ENCODE measurements around the gene DLK1. TPM values are rescaled to one million over a fixed set of nuclear protein-coding genes. Genes with fewer than 3 reads are reported as not detected.

The DLK1 gene
- total and polyA plus RNA-seq, 2 of the 4 experiments (the other 2 are of a cell fraction): under 0.01 to 0.07 TPM

DNA sequence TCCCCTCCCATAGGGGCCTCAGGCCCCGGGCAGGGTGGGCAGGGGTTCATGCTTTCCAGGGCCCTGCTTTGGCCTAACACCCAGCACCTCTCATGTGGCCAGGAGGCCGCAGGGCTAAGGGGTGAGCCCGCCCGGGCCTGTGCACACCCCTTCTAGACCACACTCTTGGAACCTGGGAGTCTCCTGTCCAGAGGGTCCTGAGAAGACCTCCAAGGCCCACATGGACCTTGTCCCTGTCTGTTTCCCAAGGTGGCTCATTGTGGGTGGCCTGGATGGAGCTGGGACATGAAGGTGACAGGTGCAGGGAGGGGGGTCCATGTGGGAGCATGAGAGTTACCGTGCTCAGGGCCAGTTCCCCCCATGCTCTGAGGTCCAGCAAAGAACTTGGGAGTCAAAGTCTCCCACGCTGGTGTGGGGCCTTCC is 11.6 kb downstream of the DLK1 start:
- peaks cover 32% of the 10 kb centered on the region for H3K27me3 ChIP-seq (ENCODE audit: control insufficient read depth, insufficient read depth, low read length)
- ATAC-seq (ENCODE audit: low read depth) (no peak), DNase-seq (no peak)
- intact Hi-C loops (cut with micrococcal nuclease) (no loop called here), dilution Hi-C loops (cut with HindIII; ENCODE audit: low sequenced_read_pairs, unreplicated experiment) (no loop called here), in situ Hi-C loops (cut with MboI; ENCODE audit: low sequenced_read_pairs) (no loop called here)
- no peak overlapping the region for H2BK20ac ChIP-seq (ENCODE audit: low read depth, low read length)
- no peak overlapping the region for H2BK15ac ChIP-seq (ENCODE audit: low read depth, low read length)
- no TSS peak for BruUV-seq (replicated peaks)
- no peak overlapping the region for H3K23ac ChIP-seq (ENCODE audit: low read depth, low read length)
- H3K9me3 ChIP-seq (ENCODE audit: control insufficient read depth, insufficient read depth, low read length): peaks cover 2% of the 10 kb centered on the region; the same call in 1 of the 2 replicates
- H3K79me1 ChIP-seq (ENCODE audit: low read depth in 1 of 2, low read length in 2 of 2): no peaks in the 10 kb centered on the region
- H3K4me2 ChIP-seq (ENCODE audit: low read depth, low read length): no peak overlapping the region
- H2AK5ac ChIP-seq (ENCODE audit: low read depth, low read length): no peak overlapping the region
- no peak overlapping the region for H3K18ac ChIP-seq (ENCODE audit: low read depth, low read length)
- WGBS, 2 experiments (ENCODE audit: extremely low coverage in 2 of 2, insufficient read length in 1 of 2): no CpG with 5 or more reads among the region's 6 CpGs
- no peaks in the 10 kb centered on the region for H3K4me1 ChIP-seq (ENCODE audit: control insufficient read depth, insufficient read depth, low read length)
- H3K56ac ChIP-seq (ENCODE audit: extremely low read depth, insufficient read depth, low read length): no peak overlapping the region
- no peak overlapping the region for H4K5ac ChIP-seq (ENCODE audit: low read depth, low read length)
- CTCF ChIA-PET: no interaction called here
- H2BK120ac ChIP-seq (ENCODE audit: low read depth, low read length): no peak overlapping the region
- no peak overlapping the region for H4K8ac ChIP-seq (ENCODE audit: low read depth in 2 of 2, low read length in 2 of 2)
- H3K4me3 ChIP-seq (ENCODE audit: insufficient read depth, low read depth, low read length): no peak overlapping the region
- H3K4ac ChIP-seq (ENCODE audit: low read depth, low read length): no peak overlapping the region
- no peak overlapping the region for H3K27ac ChIP-seq (ENCODE audit: insufficient read depth, low read length)
- no peaks in the 10 kb centered on the region for H3K36me3 ChIP-seq (ENCODE audit: control insufficient read depth, insufficient read depth, low read length)
- TF ChIP-seq, protein P1, sequence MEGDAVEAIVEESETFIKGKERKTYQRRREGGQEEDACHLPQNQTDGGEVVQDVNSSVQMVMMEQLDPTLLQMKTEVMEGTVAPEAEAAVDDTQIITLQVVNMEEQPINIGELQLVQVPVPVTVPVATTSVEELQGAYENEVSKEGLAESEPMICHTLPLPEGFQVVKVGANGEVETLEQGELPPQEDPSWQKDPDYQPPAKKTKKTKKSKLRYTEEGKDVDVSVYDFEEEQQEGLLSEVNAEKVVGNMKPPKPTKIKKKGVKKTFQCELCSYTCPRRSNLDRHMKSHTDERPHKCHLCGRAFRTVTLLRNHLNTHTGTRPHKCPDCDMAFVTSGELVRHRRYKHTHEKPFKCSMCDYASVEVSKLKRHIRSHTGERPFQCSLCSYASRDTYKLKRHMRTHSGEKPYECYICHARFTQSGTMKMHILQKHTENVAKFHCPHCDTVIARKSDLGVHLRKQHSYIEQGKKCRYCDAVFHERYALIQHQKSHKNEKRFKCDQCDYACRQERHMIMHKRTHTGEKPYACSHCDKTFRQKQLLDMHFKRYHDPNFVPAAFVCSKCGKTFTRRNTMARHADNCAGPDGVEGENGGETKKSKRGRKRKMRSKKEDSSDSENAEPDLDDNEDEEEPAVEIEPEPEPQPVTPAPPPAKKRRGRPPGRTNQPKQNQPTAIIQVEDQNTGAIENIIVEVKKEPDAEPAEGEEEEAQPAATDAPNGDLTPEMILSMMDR (conservative IDR thresholded peaks at IDR 0.05; ENCODE audit: low read depth, low read length): no peak
- TF ChIP-seq MAFK (IDR thresholded peaks at IDR 0.05; ENCODE audit: low read depth, low read length): no peak
- H4K91ac ChIP-seq (ENCODE audit: insufficient read depth, low read depth, low read length): no peak overlapping the region
- no peaks in the 10 kb centered on the region for H4K20me1 ChIP-seq (ENCODE audit: insufficient read depth, low read length)
- no peaks in the 10 kb centered on the region for H3K9me1 ChIP-seq (ENCODE audit: insufficient read depth, low read length)
- no peak overlapping the region for H2BK5ac ChIP-seq (ENCODE audit: low read depth, low read length, poor library complexity, severe bottlenecking)
- no peak overlapping the region for H3K9ac ChIP-seq (ENCODE audit: low read depth, low read length)
- no peak overlapping the region for H2AK9ac ChIP-seq (replicated peaks; ENCODE audit: low read depth, low read length, poor library complexity)
- H3K14ac ChIP-seq (replicated peaks; ENCODE audit: low read depth, low read length): no peak overlapping the region
- no peak overlapping the region for H2AFZ ChIP-seq (replicated peaks; ENCODE audit: low read length, poor library complexity)
- POLR2A ChIA-PET (ENCODE audit: unreplicated experiment): no interaction called here
